HG02610 (cell line): Measurements from ENCODE around the gene PLCL2.

Experiments
- ATAC-seq: cut with Tn5 transposase; IDR thresholded peaks from one replicate; pipeline ENCODE4 v1.9.1; 2021; ENCODE audit warnings: mild to moderate bottlenecking, moderate library complexity; ENCODE audit not compliant: unreplicated experiment

PLCL2 gene

GRCh38 chr3:16864610-16865313, 20.0 kb upstream of the PLCL2 start:
- no peak for ATAC-seq

- ATAC-seq = no peak
Measured at GRCh38 chr3:16865335-16865734, 19.4 kb upstream of the PLCL2 start.

- ATAC-seq = no peak
Measured at GRCh38 chr3:16866571-16866970, 18.2 kb upstream of the PLCL2 start.

- no peak for ATAC-seq
Measured at GRCh38 chr3:16868513-16868912, 16.2 kb upstream of the PLCL2 start.

GRCh38 chr3:16869261-16870005, 15.3 kb upstream of the PLCL2 start:
- ATAC-seq = no peak

- ATAC-seq = no peak
Measured at GRCh38 chr3:16871915-16872842, 12.6 kb upstream of the PLCL2 start.

- no peak for ATAC-seq
Measured at GRCh38 chr3:16873872-16874271, 10.9 kb upstream of the PLCL2 start.

- ATAC-seq = no peak
Measured at GRCh38 chr3:16875876-16876550, 8.7 kb upstream of the PLCL2 start.

GRCh38 chr3:16877505-16877904, 7.2 kb upstream of the PLCL2 start:
- ATAC-seq = no peak

- ATAC-seq = no peak
Measured at GRCh38 chr3:16877911-16878310, 6.8 kb upstream of the PLCL2 start.

- ATAC-seq = no peak
Measured at GRCh38 chr3:16881896-16882630, 2.7 kb upstream of the PLCL2 start.

- no peak for ATAC-seq
Measured at GRCh38 chr3:16883057-16883722, 1.6 kb upstream of the PLCL2 start.

GRCh38 chr3:16883723-16884083, 1.1 kb upstream of the PLCL2 start:
- ATAC-seq = no peak

GRCh38 chr3:16884084-16884747, 539 bp upstream of the PLCL2 start:
- ATAC-seq = peak; percentile 34

GRCh38 chr3:16885593-16886302, 993 bp downstream of the PLCL2 start:
- ATAC-seq = peak; percentile 32

GRCh38 chr3:16886303-16886683, 1.5 kb downstream of the PLCL2 start:
- no peak for ATAC-seq

GRCh38 chr3:16887130-16887529, 2.4 kb downstream of the PLCL2 start:
- no peak for ATAC-seq

GRCh38 chr3:16888356-16888755, 3.6 kb downstream of the PLCL2 start:
- no peak for ATAC-seq
